Thoracic aorta (tissue), 2 donors: ENCODE data around the gene KCNMB2. TPM values are rescaled to one million over a fixed set of nuclear protein-coding genes. Genes with fewer than 3 reads are reported as not detected.

ENCODE experiments used
- ATAC-seq: fragments of 150-250 bp; one replicate; pipeline ENCODE4 v1.8.0; 2017; ENCODE audit warnings: low read depth; ENCODE audit not compliant: insufficient number of reproducible peaks, low FRiP score
- DNase-seq: peaks from one replicate; pipeline ENCODE4 v3.0.0-alpha.2; 2020; ENCODE audit warnings: low spot score
- H3K27ac ChIP-seq, 2 donors: fragments of 200-600 bp; sonication (generic); 1 replicate in 1 of 2; 2 replicates in 1 of 2; pipeline ENCODE4 v1.5.1; 2016; ENCODE audit warnings: mild to moderate bottlenecking in 2 of 2, moderate library complexity in 2 of 2
- H3K27me3 ChIP-seq: fragments of 200-600 bp; sonication (generic); replicated peaks from 2 replicates; pipeline ENCODE4 v1.6.0; 2016; ENCODE audit warnings: mild to moderate bottlenecking; ENCODE audit not compliant: insufficient read depth
- H3K36me3 ChIP-seq: fragments of 200-600 bp; sonication (generic); one replicate; pipeline ENCODE4 v1.5.1; 2016
- H3K4me1 ChIP-seq, 2 donors: fragments of 200-600 bp; sonication (generic); 1 replicate in 1 of 2; 2 replicates in 1 of 2; pipeline versions ENCODE4 v1.5.1 to v1.6.0; 2016; ENCODE audit warnings: low read depth in 2 of 2, mild to moderate bottlenecking in 1 of 2; ENCODE audit not compliant: control insufficient read depth in 1 of 2
- H3K4me3 ChIP-seq: fragments of 200-600 bp; sonication (generic); 2 replicates; pipeline ENCODE4 v1.5.1; 2016; ENCODE audit warnings: mild to moderate bottlenecking
- H3K9me3 ChIP-seq: fragments of 200-600 bp; sonication (generic); 2 replicates; pipeline ENCODE4 v1.5.1; 2016
- total RNA-seq, 2 donors: library from RNA; depleted of rRNA; stranded (reverse); fragments of >200 nt; gene quantifications; one replicate each; pipeline versions ENCODE4 v1.1.0 to v1.2.3, GENCODE V29; 2016
- TF ChIP-seq, protein P1 (sequence below): fragments of 200-600 bp; sonication (generic); IDR thresholded peaks from one replicate; pipeline ENCODE4 v1.5.1; 2019; ENCODE audit warnings: antibody characterized with exemption

KCNMB2 gene
- total RNA-seq, 2 donors from 2014 or later, result not detected

DNA sequence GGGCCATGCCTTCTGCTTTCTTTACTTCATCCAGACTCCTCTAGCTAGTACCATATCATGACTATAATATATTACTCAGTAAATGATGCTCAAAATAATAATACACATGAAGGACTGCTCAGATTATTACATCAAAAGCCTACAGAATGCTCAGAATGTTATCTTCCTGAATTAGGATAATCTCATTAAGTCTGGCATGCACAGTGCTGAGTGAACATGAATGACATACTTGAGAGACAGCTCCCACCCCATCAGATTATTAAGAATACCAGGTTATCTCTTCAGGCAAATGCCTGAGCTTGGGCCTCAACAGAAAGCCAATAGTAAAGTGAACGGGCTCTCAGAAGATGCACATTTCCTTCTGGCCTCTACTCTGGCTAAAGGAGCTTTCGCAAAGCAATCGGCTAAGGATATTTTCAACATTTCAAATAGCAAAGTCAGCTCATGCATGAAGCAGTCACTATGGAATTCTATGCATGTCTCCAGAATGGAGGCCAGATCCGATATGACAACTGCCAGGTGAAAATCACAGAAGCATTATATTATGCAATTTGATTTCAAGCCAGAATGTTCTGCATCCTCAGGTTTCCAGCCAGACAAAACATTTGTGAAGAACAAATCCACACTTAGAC is 122.6 kb downstream of the KCNMB2 start:
- H3K36me3 ChIP-seq, result no peaks in the 10 kb centered on the region
- H3K9me3 ChIP-seq, result no peaks in the 10 kb centered on the region
- DNase-seq (no peak), ATAC-seq (no peak)
- H3K4me3 ChIP-seq, result no peak overlapping the region
- TF ChIP-seq, protein P1, sequence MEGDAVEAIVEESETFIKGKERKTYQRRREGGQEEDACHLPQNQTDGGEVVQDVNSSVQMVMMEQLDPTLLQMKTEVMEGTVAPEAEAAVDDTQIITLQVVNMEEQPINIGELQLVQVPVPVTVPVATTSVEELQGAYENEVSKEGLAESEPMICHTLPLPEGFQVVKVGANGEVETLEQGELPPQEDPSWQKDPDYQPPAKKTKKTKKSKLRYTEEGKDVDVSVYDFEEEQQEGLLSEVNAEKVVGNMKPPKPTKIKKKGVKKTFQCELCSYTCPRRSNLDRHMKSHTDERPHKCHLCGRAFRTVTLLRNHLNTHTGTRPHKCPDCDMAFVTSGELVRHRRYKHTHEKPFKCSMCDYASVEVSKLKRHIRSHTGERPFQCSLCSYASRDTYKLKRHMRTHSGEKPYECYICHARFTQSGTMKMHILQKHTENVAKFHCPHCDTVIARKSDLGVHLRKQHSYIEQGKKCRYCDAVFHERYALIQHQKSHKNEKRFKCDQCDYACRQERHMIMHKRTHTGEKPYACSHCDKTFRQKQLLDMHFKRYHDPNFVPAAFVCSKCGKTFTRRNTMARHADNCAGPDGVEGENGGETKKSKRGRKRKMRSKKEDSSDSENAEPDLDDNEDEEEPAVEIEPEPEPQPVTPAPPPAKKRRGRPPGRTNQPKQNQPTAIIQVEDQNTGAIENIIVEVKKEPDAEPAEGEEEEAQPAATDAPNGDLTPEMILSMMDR, result no peak
- H3K27ac ChIP-seq, result no peak overlapping the region
- no peaks in the 10 kb centered on the region for H3K4me1 ChIP-seq
- no peaks in the 10 kb centered on the region for H3K27me3 ChIP-seq

DNA sequence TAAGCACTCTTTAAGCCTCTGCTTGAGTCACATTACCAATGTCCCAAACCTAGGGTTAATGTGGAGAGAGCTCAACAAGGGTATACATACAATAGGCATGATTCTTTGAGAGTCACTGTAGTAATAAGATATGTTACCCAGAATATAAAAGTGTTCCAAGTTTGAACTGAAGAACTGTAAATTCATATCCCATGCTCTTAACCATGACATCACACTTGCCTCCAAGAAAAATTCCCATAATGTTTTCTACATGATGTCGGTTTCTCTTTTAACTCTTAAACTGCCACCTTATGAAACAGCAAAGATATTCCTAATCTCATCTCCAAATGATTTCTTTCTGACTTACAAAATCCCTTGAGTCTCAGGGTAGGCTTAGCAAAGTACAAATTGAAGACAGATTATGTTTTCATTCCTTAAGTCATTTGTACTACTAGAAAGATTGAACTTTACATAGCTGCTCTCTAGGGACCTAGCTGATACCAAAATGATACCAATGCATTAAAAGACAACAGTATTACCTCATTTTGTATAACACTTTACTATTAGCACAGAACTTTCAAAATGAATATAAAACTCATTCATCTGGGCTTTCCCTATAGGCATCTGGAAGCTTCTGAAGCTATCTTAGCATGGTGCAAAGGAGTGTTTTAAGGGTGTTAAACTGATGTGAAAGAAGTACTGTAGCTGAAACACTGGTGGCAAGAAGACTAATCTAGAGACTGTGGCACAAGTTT is 127.1 kb downstream of the KCNMB2 start:
- no peak overlapping the region for H3K4me3 ChIP-seq
- ATAC-seq, result no peak
- no peak overlapping the region for H3K27ac ChIP-seq
- H3K27me3 ChIP-seq, result no peaks in the 10 kb centered on the region
- DNase-seq, result no peak
- TF ChIP-seq, protein P1, result no peak
- no peaks in the 10 kb centered on the region for H3K9me3 ChIP-seq
- no peaks in the 10 kb centered on the region for H3K36me3 ChIP-seq
- H3K4me1 ChIP-seq, result peaks cover 0 to 5% of the 10 kb centered on the region in 2 donors

DNA sequence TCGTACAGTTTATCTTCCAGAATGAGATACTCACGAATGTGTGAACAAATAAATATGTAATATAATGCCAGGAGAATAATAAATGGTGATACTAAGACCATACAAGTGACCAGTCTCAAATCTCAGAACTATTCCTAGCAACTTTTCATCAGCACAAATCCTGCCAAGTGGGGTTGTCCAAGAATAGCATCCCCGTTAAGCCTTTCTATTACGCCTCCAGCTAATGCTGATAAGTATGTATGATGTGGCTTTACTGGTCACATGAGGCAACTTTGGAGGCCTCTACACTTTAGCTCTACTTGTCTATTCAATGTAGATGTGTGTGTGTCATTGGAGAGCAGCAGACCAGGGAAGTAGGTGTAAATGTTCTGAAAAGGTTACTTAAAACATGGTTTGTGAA is 129.5 kb downstream of the KCNMB2 start:
- Histone ChIP-seq H3K4me1 (peaks cover 0 to 5% of the 10 kb centered on the region in 2 donors), H3K9me3 (no peaks in the 10 kb centered on the region), H3K4me3 (no peak overlapping the region), H3K36me3 (no peaks in the 10 kb centered on the region), H3K27ac (no peak overlapping the region), H3K27me3 (no peaks in the 10 kb centered on the region)
- ATAC-seq (no peak), DNase-seq (no peak)
- TF ChIP-seq, protein P1, result no peak

DNA sequence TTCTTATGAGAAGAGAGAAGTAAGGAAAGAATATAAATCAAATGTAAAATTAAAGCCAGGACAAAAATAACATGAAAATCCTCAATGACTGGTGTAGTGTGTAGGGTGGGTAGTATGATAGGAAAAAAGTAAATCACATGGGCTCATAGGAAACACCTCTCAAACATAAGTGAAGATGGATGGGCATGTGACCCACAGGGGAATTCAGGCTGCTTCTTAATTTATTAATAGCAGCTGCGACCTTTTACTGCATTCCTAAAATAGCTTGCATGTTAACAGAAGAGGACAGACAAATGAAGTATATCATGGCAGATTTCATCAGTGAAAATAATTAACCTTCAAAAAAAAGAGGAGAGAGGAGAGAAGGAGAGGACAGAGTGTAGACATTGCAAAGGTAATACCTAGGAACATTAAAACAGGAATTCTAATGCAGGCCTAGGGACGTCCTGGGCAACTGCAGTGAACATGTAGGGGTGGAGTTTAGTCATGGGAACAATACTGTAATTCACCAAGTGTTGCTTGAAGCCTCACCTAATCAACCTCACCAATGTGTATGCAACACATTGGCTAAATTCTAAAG is 132.9 kb downstream of the KCNMB2 start:
- Histone ChIP-seq H3K4me3 (no peak overlapping the region), H3K36me3 (no peaks in the 10 kb centered on the region), H3K9me3 (no peaks in the 10 kb centered on the region), H3K4me1 (peaks cover 0 to 17% of the 10 kb centered on the region in 2 donors), H3K27me3 (no peaks in the 10 kb centered on the region), H3K27ac (no peak overlapping the region)
- ATAC-seq (no peak), DNase-seq (no peak)
- TF ChIP-seq, protein P1, result no peak

DNA sequence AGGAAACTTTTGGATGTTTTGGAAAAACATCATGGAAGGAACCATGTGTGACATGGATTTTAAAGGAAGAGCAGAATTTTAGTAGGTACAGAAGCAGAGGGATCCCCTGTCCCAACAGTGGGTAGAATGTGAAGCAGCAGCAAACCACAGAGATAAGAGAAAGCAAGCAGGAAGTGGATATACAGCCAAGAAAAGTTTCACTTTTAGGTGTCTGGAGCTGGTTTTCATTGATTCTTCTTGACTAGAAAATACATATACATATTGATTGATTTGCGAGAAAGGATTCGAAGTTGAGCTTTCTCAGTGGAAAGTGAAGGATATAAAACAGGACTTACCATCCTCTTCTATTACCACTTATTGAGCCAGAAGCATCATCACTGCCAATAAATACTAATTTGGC is 133.5 kb downstream of the KCNMB2 start:
- H3K36me3 ChIP-seq, result no peaks in the 10 kb centered on the region
- no peak overlapping the region for H3K4me3 ChIP-seq
- DNase-seq (no peak), ATAC-seq (no peak)
- no peaks in the 10 kb centered on the region for H3K27me3 ChIP-seq
- TF ChIP-seq, protein P1, result no peak
- H3K9me3 ChIP-seq, result no peaks in the 10 kb centered on the region
- H3K4me1 ChIP-seq, result peaks cover 0 to 17% of the 10 kb centered on the region in 2 donors
- no peak overlapping the region for H3K27ac ChIP-seq
